Limb (tissue), 2 donors: Measurements from ENCODE around the gene CD59.
"Not testable (repeated sequence)": the region's sequence is repeated elsewhere in the genome, so short reads cannot be mapped to it uniquely, and the experiment has no call there.

Source experiments
- DNase-seq, 2 donors: peaks; one replicate each; pipeline ENCODE4 v3.0.0-alpha.2; 2016; ENCODE audit errors: extremely low spot score in 2 of 2

Gene CD59

DNA sequence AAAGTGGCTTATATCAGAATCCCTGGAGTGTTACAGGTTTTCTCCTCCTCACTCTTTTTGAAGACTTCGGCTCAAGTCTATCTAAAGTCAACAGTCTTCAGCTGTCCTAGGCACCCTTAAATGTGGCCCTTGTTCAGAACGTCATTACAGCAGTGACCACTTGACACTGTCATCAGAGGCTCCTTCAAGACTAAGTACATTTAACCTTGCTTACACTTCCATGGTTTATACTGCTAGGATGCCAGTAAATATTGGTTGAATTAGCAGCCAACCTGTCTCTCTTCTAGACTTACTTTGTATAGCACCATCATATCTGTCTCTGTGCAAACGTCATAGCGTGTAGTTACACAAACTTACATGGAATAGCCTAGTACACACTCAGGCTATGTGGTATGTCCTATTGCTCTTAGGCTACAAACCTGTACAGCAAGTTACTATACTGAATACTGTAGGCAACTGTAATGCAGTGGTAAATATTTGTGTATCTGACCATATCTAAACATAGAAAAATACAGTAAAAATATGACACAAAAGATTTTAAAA is 22.3 kb downstream of the CD59 start:
- no peak for DNase-seq

DNA sequence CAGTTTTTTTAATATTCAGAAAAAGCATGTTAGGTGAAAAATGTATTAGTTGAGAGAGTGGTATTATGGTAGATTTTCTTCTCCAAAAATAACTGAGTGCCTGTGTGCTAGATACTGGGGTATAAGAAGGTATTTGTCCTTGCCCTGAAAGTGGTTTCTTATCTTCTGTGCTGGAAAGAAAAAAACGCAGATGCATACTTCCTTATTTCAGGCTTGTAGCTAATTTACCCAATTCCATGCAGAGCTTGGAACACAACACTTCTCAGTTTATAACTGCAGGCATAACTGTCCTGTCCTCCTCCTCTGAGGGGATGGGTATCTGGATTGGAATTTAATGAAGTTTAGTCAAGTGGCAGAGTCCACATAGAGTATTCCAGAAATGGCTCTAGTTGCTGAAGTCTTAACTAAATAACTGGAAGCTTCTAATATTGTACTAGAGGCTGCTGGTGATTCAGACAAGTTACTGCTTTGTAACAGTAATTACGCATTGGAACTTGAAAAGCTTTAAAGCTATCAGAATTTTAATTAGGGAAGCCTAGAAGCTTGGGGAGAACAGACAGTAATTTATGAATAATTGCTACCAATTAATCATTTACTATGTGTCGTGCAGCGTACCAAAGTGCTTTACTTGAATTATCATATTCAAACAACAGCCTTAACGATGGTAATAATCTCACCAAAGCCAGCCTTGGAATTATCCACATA is 22.9 kb downstream of the CD59 start:
- DNase-seq: no peak

DNA sequence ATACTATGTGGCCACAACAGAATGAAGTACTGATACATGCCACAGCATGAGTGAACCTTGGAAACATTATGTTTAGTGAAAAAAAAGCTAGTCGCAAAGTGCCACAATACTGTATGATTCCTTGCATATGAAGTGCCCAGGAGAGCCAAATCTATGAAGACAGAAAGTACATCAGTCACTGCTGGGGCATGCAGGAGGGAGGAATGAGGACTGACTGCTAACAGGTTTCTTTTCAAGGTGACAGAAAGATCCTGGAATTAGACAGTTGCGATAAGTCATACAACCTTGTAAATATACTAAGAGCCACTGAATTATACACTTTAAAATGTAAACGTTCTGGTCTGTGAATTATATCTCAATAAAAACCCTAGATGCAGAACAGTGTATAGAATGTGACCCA is 23.8 kb downstream of the CD59 start:
- no peak for DNase-seq

DNA sequence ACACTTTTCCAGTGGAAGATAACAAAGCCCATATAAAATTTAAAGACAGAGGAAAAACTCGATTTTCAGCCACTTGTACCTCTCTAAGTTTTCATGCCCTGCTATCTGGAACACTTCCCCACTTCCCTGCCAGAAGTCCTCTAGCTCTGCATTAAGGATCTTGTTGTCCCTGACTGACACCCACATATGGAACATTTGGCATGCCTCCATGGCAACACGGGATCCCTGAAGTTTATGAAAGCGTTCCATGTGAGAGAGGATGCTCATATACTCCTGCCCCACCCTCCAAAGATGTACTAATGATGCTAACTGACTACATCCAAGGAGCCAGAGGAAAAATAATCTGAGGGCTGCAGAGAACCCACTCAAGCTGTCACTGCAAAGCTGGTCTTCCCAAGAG is 26.8 kb downstream of the CD59 start:
- DNase-seq: no peak

DNA sequence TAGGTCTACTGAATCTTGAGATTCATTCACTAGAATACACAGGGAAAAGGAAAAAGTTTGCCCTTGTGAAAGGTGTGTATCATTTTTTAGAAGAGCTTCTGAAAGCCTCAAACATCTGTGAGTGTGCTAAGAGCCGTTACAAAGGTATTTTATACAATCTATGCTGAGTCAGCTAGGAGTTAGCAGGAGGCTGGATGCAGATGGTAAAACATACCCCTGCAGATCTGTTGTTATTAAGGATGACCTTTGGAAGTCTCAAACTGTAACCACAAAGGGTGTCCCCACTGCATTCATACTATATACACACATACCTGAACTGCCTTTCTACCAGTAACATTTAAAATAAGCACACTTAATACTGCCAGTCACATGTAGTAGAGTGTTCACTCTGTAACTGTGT is 27.2 kb downstream of the CD59 start:
- DNase-seq: no peak

DNA sequence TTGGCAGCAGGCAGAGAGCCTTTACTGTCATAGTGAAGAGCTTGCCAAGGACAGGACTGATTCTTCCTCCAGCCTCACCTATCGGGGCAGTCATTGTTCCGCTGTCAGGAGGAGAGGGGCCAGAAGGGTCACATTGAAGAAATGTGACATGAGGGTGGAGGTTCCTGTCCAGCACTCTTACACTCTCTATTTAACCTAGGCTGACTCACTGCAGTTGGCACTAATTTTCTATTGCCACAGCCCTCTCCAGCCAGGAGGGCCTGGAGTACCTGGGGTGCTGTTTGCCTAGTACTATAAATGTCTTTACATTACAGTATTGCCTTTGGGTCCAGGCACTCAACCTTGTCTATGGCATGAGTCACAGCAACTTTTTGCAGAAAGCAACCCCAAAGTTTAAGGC is 28.4 kb downstream of the CD59 start:
- DNase-seq: not testable (repeated sequence)

DNA sequence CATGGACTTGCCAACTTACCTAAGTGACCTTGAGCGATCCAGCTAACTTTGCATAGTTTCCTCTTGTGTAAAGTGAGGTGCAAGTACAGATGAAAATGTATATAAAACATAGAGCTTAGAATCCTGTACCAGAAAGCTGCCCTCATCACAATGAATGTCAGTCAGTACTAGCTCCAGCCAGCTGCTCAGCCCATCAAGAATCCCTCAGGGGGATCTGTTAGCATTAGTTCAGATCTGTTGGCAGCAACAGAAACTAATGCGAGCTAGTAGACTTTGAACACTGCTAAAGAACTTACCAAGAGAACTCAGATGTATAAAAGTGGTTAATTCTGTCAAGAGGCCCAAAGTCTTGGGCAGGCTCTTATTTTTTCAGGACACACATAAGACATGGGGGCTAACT is 29.3 kb downstream of the CD59 start:
- no peak for DNase-seq

DNA sequence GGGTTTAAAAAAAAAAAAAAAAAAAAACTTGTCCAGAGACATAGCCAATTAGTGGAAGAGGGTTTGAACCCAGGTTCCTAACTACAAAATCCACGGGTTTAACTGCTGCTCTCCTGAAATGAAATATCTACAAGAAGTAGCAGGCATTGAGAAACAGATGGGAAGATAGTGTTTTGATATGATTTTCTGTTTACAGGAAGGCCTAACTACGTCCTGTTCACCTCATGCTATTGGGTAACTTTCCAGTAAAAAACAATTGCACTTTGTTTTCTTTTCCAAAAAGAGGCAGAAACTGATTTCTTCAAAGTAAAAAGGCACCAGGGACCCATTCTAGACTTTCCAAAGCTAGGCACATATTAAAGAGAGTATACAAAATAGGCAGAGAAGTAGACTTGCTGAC is 29.7 kb downstream of the CD59 start:
- DNase-seq: no peak

DNA sequence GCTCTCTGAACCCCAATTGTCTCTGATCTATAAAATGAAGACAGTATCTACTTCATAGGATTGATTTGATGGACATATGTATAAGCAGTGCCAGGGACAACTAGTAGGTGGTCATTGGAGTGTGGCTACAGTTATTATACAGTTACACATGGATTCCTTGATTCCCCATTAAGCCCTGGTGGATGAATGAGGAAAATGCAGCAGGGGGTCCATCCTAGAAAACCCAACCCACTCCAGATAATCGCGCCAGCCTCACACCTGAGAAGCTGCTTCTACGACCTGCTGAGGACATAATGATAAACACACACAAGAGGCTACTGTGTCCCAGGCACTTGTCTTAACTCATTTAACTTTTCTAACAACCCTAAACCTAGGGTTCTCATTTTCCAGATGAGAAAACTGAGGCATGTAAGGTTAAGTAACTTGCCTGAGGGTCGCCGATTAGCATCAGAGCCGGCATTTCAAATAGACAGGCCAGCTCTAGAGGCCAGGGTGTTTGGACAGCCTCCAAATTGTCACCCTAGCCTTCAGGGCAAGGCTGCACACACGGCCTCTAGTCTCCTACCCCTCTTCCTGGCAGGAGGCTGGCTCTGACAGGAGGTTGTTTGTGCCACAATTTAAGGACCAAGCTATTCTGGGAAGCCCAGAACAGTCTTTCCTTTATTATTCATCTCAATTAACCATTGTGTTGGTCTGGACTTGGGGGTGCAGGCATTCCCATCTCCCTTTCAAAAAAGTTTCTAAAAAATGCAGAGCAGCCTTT is 31.8 kb downstream of the CD59 start:
- DNase-seq: no peak

DNA sequence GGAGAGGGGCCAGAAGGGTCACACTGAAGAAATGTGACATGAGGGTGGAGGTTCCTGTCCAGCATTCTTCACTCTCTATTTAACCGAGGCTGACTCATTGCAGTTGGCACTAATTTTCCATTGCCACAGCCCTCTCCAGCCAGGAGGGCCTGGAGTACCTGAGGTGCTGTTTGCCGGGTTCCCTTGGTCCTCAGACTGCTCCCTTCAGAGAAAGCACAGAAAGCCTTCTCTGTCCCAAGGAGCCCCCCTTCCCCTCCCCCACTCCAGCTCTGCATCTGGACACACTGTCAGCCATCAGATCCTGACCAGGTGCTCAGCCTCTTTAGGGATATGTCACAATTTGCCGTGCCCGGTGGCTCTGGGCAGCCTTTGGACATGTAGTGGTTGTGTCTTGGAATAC is 32.4 kb downstream of the CD59 start:
- DNase-seq: no peak

DNA sequence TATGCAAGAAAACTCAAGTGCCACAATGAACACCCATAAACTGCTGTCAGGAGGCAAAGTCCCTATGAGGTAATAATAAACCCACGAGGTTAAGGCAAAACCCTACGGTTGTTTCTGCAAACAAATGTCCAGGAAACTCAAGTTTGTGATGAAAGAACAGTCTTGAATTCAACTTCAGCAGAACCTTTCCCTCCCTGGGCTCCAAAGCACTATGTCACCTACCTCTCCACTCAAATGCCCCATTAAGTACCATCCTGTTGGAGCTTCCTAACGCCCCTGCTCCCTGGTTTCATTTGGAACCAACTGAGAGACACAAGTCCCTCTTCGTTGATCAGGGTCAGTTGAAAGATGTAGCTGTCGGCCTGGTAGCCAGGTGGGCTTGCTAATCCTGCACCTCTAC is 33.0 kb downstream of the CD59 start:
- DNase-seq: no peak

DNA sequence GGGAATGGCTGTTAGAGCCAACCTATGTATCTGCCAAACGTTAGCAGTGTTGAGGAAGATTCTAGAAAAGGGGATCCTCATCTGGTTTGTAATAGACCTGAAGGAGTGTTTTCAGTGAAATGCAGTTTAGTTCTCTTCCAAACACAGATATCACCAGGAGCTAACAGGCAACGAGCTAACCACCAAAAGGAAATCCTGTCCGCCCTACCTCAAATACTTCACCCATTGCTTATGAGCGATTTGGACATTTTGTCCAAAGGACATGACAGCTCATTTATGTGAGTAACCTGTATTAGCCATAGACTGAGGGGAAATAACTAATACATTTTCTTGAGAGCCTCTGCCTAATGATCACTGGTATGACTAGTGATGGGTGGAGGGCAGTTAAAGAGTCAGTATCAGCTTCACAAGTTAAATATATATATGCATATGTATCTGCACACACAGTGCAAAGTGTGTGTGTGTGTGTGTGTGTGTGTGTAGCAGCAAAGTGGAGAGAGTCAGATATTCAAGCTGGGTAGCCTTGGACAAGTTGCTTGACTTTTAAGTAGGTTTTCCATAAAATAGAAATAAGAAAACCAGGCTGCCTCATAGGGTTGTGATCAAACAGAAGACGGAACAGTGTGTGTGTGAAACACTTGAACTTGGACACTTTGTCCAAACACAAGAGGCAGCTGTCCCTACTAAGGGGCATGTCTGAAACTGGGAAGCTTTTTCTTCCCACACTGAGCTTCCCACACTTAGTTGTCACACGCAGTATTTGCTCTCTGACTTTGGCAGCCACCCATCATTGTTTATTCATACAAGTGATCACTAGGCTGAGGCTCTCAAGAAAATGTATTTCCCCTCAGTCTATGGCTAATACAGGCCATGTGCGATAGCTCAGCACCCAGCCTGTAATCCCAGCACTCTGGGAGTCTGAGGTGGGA is 34.7 kb downstream of the CD59 start:
- DNase-seq: peak in 1 of 2 donors; percentile 70

DNA sequence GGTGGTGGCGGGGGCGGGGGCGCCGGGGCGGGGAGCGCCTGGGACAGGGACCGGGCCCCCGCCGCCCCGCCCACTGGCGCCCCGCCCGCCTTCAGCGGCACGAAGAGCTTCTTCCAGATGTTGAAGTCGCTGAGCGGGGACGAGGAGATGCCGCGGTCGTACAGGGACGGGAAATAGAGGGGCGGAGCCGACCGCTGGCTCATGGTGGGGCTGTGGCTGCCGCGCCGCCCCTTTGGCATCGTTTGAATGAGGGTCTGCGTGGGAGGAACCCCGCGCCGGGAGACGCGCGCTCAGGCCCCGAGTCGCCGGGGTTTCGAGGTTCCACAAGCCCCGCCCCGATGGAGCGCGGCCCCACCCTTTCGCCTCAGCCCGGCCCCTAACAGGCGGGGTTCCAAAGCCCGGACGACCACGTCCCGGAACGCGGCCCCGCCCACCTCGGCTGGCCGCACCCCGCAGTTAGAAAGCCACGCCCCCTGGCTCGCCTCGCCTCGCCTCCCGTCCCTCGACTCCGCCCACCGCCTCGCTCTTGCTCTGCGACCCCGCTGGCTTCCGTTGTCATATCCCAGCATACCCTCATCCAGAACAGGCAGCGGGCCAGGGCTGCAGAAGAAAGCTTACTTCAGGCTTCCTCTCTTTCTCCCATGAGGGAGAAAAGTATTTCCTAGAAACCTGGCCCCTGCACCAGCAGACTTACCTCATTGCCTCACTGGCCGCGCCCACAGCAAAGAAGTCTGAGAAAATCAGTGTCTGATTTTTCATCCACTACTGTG is 35.5 kb downstream of the CD59 start, which contains the start of gene C11orf91:
Gene C11orf91 (minus strand): TSS at position 325 of the 770 bp plus-strand sequence. CDS start 86 bp downstream, at position 239.
- DNase-seq: peak; percentile 99

DNA sequence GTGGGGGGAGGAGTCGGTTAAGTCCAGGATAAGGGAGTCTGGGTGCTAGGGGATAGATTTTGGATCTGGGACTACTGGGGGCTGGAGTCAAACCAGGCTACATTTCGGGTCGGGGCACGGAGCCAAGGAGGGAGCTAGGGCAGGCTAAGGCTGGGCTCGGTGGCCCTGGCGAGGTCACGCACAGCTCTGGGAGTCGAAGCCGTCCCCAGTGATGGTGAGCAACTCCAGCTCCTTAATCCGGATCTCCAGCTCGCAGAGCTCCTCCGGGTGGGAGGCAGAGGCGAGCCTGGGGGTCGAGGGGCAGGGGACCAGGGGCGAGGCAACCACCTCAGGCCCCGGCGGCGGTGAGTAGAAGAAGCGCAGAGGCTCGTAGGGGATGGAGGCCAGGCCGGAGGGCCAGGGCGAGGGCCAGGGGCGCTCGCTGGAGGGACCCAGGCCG is 36.1 kb downstream of the CD59 start:
- no peak for DNase-seq

DNA sequence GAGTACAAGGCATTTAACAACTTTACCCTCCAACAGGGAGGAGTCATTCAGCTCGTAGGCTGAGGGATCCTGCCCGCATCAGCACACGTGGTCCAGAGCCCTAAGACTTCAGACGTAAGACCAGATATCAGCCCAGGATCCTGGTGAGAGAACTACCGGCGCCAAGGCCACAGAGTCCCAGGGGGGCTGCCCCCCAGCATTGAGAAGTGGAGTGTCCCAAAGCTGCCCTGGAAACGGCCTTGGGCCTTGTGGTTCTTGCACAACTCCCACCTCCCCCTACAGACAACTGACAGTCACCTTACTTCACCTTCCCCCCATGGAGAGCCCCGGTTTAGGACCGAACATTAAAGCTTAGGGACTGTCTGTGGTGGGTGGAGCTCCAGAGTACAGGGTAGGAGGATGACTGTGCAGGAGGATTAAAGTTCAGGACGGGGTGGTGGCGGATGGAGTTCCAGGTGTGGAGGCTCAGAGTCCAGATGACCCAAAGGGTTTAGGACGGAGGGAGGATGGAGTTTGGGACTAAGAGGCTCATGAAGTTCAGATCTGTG is 36.6 kb downstream of the CD59 start:
- no peak for DNase-seq

DNA sequence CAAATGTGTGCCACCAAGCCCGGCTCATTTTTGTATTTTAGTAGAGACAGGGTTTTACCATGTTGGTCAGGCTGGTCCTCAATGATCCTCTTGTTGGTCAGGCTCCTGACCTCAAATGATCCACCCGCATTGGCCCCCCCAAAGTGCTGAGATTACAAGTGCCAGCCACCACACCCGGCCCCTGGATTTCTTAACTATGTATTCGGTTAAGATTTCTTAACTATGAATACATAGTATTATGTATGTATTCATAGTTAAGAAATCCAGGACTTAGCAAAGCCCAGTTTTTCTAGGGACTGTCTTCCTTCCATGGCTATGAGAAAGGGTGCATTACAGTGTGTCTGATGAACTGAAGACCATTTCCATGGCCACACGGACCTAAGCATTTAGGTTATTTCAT is 37.3 kb downstream of the CD59 start:
- DNase-seq: no peak

DNA sequence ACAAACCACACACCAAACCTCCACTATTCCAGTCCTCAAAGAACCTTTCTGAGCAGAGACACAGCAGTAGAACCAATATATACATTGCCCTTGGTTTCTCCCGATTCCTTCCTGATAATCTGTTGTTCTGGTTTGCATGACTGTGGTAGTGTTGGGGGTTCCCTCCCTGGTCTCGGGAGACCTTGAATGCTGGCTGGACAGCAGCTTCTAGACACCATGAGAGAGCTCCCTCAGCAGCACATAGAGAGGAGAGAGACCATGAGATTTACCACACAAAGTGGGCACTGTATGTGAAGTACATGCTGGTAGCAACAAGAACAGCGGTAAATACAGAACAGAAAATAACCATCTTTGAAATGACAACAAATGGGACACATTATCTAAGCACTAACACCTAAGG is 38.2 kb downstream of the CD59 start:
- no peak for DNase-seq

DNA sequence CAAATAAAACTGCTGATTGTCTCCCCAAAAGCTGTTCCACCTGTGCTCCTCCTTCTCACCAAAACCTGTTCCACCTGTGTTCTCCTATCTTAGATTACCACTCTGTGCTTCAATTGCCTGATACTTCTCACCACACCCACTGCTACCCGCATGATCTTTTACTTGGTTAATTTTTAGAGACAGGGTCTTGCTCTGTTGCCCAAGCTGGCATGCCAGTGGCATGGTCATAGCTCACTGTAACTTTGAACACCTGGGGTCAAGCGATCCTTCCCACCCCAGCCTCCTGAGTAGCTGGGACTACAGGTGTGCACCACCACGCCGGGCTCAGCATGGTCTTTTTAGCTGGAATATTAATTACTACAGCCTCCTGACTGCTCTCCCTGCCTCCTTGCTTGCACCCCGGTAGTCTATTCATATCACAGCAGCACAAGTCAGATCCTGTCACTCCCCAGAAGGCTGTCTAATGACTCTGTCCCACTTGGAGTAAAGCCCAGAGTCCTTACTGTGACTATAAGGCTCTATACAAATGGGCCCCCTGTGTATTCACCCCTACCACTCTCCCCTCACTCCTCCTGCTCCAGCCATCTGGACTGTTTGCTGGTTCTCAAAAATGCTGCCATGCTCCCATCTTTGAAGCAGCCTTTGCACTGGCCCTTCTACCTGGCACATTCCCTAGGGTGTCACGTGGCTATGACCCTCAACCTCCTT is 39.1 kb downstream of the CD59 start:
- DNase-seq: no peak

DNA sequence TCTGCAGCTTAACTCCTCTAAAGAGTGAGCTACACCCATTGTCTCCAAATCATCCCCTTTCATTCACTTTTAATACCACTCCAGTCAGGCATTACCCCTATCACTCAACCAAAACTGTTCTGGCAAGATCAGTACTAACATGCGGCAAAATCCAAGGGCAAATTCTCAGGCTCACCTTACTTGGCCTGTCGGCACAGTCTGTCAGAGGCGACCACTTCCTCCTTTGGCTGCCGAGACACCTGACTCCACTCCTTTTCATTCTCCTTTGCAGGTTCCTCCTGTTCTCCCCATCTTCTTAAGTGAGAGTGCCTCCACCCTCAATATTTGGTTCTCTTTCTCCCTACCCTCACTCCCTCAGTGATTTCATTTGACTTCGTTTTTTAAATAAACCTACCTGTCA is 39.8 kb downstream of the CD59 start:
- no peak for DNase-seq

DNA sequence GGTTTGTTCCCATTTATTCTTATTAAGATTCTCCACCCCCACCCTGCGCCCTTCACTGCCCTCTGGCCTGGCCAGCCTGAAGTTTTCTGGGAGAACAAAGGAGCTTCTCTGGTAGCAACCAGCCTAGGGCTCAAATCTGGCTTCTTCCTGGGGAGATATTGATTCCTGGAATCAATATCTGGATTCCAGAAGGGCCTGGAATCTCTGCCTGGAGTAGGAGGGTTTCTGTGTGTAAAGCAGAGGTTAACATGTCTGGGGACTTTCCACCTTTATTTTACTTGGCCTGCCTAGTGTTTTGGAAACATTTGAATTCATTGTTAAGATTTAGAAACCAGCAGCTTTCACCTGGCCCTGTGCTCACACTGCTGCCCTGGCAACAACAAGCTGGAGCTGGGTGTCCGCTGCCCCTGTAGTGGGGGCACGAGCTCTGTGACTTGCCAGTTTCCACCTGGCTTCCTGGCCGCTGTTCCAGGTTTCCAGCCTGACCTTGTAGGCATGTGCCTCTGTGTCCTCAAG is 41.1 kb downstream of the CD59 start:
- no peak for DNase-seq
